GM21619 (cell line): ENCODE measurements around the gene KLHL13.
"Not testable (repeated sequence)": the region's sequence is repeated elsewhere in the genome, so short reads cannot be mapped to it uniquely, and the experiment has no call there.

Source experiments
- ATAC-seq: cut with Tn5 transposase; IDR thresholded peaks from one replicate; pipeline ENCODE4 v1.9.1; 2021; ENCODE audit not compliant: unreplicated experiment

The KLHL13 gene

GRCh38 chrX:117995378-117995777 is 121.2 kb downstream of the KLHL13 start:
- no peak for ATAC-seq

GRCh38 chrX:117992192-117992723 is 124.4 kb downstream of the KLHL13 start:
- ATAC-seq = no peak

DNA sequence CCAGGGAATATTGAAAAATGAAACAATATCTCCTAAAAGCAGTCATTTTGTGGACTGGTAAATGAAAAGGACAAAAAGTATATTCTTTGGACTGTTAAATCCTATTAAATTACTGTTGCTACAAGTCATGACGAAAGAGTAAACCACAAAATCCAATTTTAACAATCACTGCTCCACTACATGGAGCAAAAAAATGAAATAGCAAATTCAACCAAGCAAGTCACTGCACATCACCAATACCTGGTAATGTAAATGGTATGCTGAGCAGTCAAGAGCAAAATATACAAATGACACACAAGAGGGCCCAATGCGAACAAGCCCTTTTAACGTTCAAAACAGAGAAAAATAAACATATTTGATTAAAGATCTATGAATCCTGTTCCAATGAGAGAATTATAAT is 126.2 kb downstream of the KLHL13 start:
- no peak for ATAC-seq

DNA sequence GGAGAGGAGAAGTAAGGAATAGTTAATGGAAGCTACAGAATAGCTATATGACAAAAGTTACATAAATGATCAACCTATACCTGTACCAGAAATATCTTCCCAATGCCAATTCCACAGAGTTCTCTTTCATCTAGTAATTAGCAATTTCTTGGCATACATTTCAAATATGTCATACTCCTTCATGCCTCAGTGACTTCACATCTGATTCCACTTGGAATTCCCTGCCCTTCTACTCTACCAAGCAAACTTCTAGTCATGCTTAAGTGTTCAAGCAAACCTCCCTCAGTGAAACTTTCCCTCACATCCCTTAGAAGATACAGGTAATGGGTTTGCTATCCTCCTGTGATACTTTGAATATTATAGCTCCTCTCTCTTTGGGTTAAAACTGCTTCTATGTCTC is 127.1 kb downstream of the KLHL13 start:
- no peak for ATAC-seq

DNA sequence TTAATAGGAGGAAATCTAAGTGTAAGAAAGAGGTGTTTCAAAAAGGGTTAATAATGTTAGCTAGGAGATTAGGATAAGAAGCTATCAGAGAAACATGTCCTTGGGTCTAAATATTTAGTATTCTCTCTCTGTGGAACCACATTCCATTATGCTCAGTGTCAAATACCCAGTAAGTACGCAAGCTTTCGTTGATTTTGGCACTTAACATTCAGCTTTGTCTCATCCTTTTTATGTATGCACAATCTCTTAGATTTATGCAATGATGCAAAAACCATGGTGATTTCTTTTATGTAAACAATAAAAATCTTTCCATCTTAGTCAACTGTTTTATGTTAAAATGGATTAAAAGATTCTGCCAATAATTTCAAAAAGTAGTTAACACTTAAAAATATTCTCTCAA is 129.2 kb downstream of the KLHL13 start:
- no peak for ATAC-seq

- no peak for ATAC-seq
Measured at GRCh38 chrX:117985241-117985640, 131.4 kb downstream of the KLHL13 start.

DNA sequence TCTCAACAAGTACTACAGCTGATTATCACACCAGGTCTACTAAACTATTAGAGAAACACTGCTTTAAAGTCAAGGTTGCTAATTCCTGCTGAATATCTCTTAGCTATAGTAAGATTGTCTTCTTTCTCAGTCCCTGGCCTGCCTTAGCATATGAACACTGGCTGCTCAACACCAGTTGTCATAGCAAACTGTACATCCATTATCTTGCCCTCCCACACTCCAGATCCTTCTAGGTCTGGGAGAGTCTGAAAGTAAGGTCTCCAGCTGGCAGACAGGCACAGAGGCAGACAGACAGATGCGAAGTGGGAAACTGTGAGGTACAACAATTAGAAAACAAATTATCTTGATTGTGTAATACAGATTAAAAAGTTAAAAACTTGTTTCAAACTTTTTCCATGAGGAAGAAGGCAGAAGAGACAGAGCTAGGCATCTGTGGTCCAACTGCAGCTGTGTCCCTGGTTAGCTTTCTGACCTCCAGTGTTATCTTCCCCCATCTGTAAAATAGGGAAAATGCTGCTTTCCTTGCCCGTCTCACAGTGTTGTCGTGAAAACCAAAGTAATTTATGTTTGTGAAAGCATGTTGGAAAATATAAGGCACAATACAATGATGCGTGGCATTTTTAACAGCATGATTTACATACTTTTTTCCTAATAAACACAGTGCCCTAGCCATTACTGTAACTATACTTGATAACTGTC is 133.8 kb downstream of the KLHL13 start:
- no peak for ATAC-seq

- no peak for ATAC-seq
Measured at GRCh38 chrX:117978402-117978801, 138.2 kb downstream of the KLHL13 start.

GRCh38 chrX:117977526-117977925 is 139.1 kb downstream of the KLHL13 start:
- no peak for ATAC-seq

DNA sequence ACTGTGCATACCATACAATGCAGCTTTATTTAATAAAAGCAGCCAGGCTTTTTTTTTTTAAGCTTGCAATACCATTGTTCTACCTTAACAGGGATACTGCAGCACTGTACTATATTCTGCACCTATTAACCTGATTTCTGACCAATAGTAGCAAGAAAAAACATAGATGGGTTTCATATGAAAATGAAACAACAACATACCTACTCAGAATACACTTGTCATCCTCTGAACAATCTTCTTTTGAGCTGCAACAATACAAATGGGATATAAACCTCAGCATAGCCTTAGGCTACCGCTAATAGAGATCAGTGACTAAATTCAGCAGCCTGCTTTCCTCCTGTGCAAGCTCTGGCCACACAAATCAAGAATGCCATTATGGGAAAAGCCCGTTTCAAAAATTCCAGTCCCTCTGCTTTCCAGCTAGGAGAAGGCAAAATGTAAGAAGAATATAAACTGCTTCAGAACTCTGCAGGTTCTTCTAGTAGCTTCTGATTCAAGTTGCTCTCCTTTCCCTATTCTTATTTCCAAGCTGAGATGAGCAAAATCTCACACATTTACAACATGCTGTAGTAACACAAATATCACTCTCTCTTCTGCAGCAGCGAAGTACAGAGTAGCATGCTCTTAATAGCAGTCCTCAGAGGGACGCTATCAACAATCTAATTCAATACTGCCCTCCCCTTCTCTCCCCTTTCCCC is 143.4 kb downstream of the KLHL13 start:
- no peak for ATAC-seq

- no peak for ATAC-seq
Measured at GRCh38 chrX:117972711-117973109, 143.9 kb downstream of the KLHL13 start.

- no peak for ATAC-seq
Measured at GRCh38 chrX:117969782-117970181, 146.8 kb downstream of the KLHL13 start.

GRCh38 chrX:117969328-117969727 is 147.3 kb downstream of the KLHL13 start:
- ATAC-seq = no peak

GRCh38 chrX:117959045-117959444 is 157.6 kb downstream of the KLHL13 start:
- ATAC-seq = no peak

GRCh38 chrX:117957128-117957527 is 159.5 kb downstream of the KLHL13 start:
- no peak for ATAC-seq

GRCh38 chrX:117939296-117939695 is 177.3 kb downstream of the KLHL13 start:
- ATAC-seq = not testable (repeated sequence)

- ATAC-seq = no peak
Measured at GRCh38 chrX:117936118-117936517, 180.5 kb downstream of the KLHL13 start.

DNA sequence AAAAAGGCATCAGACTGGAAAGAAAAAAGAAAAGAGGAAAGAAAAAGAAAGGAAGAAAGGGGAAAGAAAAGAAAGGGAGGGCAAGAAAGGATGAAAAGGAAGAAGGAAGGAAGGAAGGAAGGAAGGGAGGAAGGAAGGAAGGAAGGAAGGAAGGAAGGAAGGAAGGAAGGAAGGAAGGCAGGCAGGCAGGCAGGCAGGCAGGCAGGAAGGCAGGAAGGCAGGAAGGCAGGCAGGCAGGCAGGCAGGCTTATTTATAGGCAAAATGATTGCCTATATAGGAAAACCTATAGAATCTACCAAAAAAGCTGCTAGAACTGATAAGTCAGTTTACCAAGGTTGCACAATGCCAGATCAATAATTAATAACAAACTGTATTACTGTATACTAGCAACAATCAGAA is 186.5 kb downstream of the KLHL13 start:
- not testable (repeated sequence) for ATAC-seq

DNA sequence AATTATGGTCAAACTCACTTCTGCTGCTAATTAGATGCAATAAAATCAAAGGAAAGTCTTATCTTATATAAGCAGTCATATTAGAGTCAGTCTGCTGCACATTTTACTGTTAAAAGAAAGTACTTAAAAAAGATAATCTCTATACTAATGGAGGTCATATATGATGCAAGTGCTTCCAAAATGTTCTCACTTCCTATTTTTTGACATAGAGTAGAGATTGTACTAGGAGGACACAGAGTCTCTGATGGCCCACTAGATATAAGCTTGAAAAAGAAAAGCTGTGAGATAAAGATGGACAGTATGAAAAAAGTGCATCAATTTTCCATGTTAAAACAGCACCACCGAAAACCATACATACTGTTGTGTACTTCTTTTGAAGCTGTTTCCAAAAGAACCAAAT is 196.9 kb downstream of the KLHL13 start:
- no peak for ATAC-seq

GRCh38 chrX:117910216-117910615 is 206.4 kb downstream of the KLHL13 start:
- ATAC-seq = no peak

- no peak for ATAC-seq
Measured at GRCh38 chrX:117898226-117898625, 218.4 kb downstream of the KLHL13 start.

- no peak for ATAC-seq
Measured at GRCh38 chrX:117895418-117895817, 221.2 kb downstream of the KLHL13 start.
